ENCODE results near the gene WAS.

GRCh38 chrX:48645669-48646068 is 37.9 kb upstream of the WAS start:
- TF ChIP-seq GATA2 (IDR thresholded peaks at IDR 0.05; ENCODE audit: low read depth, low read length), result no peak
- TF ChIP-seq GATA3 (IDR thresholded peaks at IDR 0.05; ENCODE audit: low read depth, low read length), result no peak

Measured in SH-SY5Y (cell line).